ENCODE results near the gene CABP2.
"Not testable (repeated sequence)": the region's sequence is repeated elsewhere in the genome, so short reads cannot be mapped to it uniquely, and the experiment has no call there.

Gene CABP2

GRCh38 chr11:67538306-67538705, 15.1 kb upstream of the CABP2 start:
- no peak for DNase-seq

GRCh38 chr11:67535561-67535960, 12.3 kb upstream of the CABP2 start:
- no peak for DNase-seq

GRCh38 chr11:67534070-67534679, 10.9 kb upstream of the CABP2 start:
- DNase-seq = no peak

- no peak for DNase-seq
These were observed 9.6 kb upstream of the CABP2 start for GRCh38 chr11:67532889-67533288.

GRCh38 chr11:67530282-67530592, 7.0 kb upstream of the CABP2 start:
- no peak for DNase-seq

GRCh38 chr11:67528376-67528775, 5.1 kb upstream of the CABP2 start:
- no peak for DNase-seq

GRCh38 chr11:67525275-67525976, 2.2 kb upstream of the CABP2 start:
- DNase-seq = no peak

- no peak for DNase-seq
These were observed 1.2 kb upstream of the CABP2 start for GRCh38 chr11:67524480-67524808.

- DNase-seq = no peak
These were observed 572 bp upstream of the CABP2 start for GRCh38 chr11:67523556-67524479.

- DNase-seq = no peak
These were observed 908 bp downstream of the CABP2 start for GRCh38 chr11:67522338-67522737.

- no peak for DNase-seq
These were observed 1.3 kb downstream of the CABP2 start for GRCh38 chr11:67521924-67522323.

- DNase-seq = no peak
These were observed 2.1 kb downstream of the CABP2 start for GRCh38 chr11:67520856-67521824.

- DNase-seq = no peak
These were observed 3.5 kb downstream of the CABP2 start for GRCh38 chr11:67519726-67520125.

- no peak for DNase-seq
These were observed 5.3 kb downstream of the CABP2 start for GRCh38 chr11:67517784-67518552.

- no peak for DNase-seq
These were observed 6.4 kb downstream of the CABP2 start for GRCh38 chr11:67516806-67517205.

GRCh38 chr11:67514116-67514515, 9.1 kb downstream of the CABP2 start:
- no peak for DNase-seq

- not testable (repeated sequence) for DNase-seq
These were observed 11.7 kb downstream of the CABP2 start for GRCh38 chr11:67511558-67511957.

GRCh38 chr11:67510023-67510345, 13.3 kb downstream of the CABP2 start:
- no peak for DNase-seq

- DNase-seq = peak; percentile 91 to 98
These were observed 14.6 kb downstream of the CABP2 start for GRCh38 chr11:67508486-67509121.

GRCh38 chr11:67507864-67508485, 15.3 kb downstream of the CABP2 start, which contains the start of gene CDK2AP2:
Gene CDK2AP2, minus strand, starts transcription at chr11:67508162. Its CDS starts 80 bp downstream, at chr11:67508082.
- peak; percentile 97 to 99 for DNase-seq

Measured in NCI-H1930 (cell line).